Loucy (cell line): ENCODE results near the gene USP11.

Experiments used
- H2AFZ ChIP-seq: fragments of 200-600 bp; sonication (generic); 2 replicates; pipeline ENCODE4 v1.6.0; 2016; ENCODE audit warnings: antibody characterized with exemption, mild to moderate bottlenecking, low read length, moderate library complexity
- H3F3A ChIP-seq: fragments of 200-600 bp; 2 replicates; pipeline ENCODE4 v1.6.0; 2016; ENCODE audit warnings: antibody characterized with exemption, low read depth, mild to moderate bottlenecking
- H3K27me3 ChIP-seq: fragments of 200-600 bp; sonication (generic); 2 replicates; pipeline ENCODE4 v1.6.1; 2014; ENCODE audit warnings: low read length, mild to moderate bottlenecking; ENCODE audit not compliant: insufficient read depth, poor library complexity, severe bottlenecking
- H3K36me3 ChIP-seq: fragments of 200-600 bp; sonication (generic); 2 replicates; pipeline ENCODE4 v1.6.1; 2016; ENCODE audit warnings: low read length; ENCODE audit not compliant: insufficient read depth
- H3K4me1 ChIP-seq: fragments of 200-600 bp; sonication (generic); 2 replicates; pipeline ENCODE4 v1.5.1; 2014; ENCODE audit warnings: low read length, mild to moderate bottlenecking; ENCODE audit not compliant: insufficient read depth, poor library complexity, severe bottlenecking
- H3K4me2 ChIP-seq: fragments of 200-600 bp; sonication (generic); 2 replicates; pipeline ENCODE4 v1.6.0; 2014; ENCODE audit warnings: antibody characterized with exemption, low read length, low read depth, mild to moderate bottlenecking; ENCODE audit not compliant: poor library complexity, severe bottlenecking
- H3K4me3 ChIP-seq: fragments of 200-600 bp; sonication (generic); 2 replicates; pipeline ENCODE4 v1.5.1; 2014; ENCODE audit warnings: low read length, mild to moderate bottlenecking, mixed read lengths; ENCODE audit not compliant: poor library complexity, severe bottlenecking
- H3K79me2 ChIP-seq: fragments of 200-600 bp; sonication (generic); 2 replicates; pipeline ENCODE4 v1.6.1; 2014; ENCODE audit warnings: low read length; ENCODE audit not compliant: insufficient read depth
- H3K9ac ChIP-seq: fragments of 200-600 bp; sonication (generic); 2 replicates; pipeline ENCODE4 v1.6.0; 2014; ENCODE audit warnings: mild to moderate bottlenecking, low read depth, low read length, moderate library complexity; ENCODE audit not compliant: poor library complexity, severe bottlenecking
- H3K9me2 ChIP-seq: fragments of 200-600 bp; sonication (generic); replicated peaks from 2 replicates; pipeline ENCODE4 v1.6.1; 2016; ENCODE audit warnings: low read depth, low read length, mixed read lengths
- H3K9me3 ChIP-seq: fragments of 200-600 bp; sonication (generic); 2 replicates; pipeline ENCODE4 v1.6.1; 2014; ENCODE audit warnings: mild to moderate bottlenecking, antibody characterized with exemption, low read length, low read depth; ENCODE audit not compliant: insufficient read depth
- H4K20me1 ChIP-seq: fragments of 200-600 bp; sonication (generic); 2 replicates; pipeline ENCODE4 v1.6.0; 2014; ENCODE audit warnings: antibody characterized with exemption, low read length, mild to moderate bottlenecking; ENCODE audit not compliant: insufficient read depth, poor library complexity, severe bottlenecking
- CTCF ChIP-seq: fragments of 200-600 bp; sonication (generic); conservative IDR thresholded peaks from 2 replicates; pipeline ENCODE4 v1.5.1; 2014; ENCODE audit warnings: mild to moderate bottlenecking, antibody characterized with exemption, low read length
- EZH2phosphoT487 ChIP-seq: fragments of 200-600 bp; IDR thresholded peaks from 2 replicates; pipeline ENCODE4 v1.6.1; 2018; ENCODE audit warnings: antibody characterized with exemption, mild to moderate bottlenecking, moderate library complexity, borderline replicate concordance

Gene USP11

GRCh38 chrX:47206316-47206715 lies 26.5 kb upstream of the USP11 start:
- H2AFZ ChIP-seq, result no peak overlapping the region
- no peak overlapping the region for H3K9ac ChIP-seq
- no peaks in the 10 kb centered on the region for H3K79me2 ChIP-seq
- H3K4me3 ChIP-seq, result no peak overlapping the region
- no peak for TF ChIP-seq EZH2phosphoT487
- TF ChIP-seq CTCF, result no peak
- H4K20me1 ChIP-seq, result no peaks in the 10 kb centered on the region
- H3K27me3 ChIP-seq, result no peaks in the 10 kb centered on the region
- no peaks in the 10 kb centered on the region for H3K9me3 ChIP-seq
- no peaks in the 10 kb centered on the region for H3K4me1 ChIP-seq
- H3F3A ChIP-seq, result no peaks in the 10 kb centered on the region
- H3K36me3 ChIP-seq, result peaks cover 83% of the 10 kb centered on the region; the same call in 1 of the 2 replicates
- no peaks in the 10 kb centered on the region for H3K9me2 ChIP-seq
- H3K4me2 ChIP-seq, result no peak overlapping the region

- Histone ChIP-seq H3K4me3 (no peak overlapping the region), H3K36me3 (peaks cover 83% of the 10 kb centered on the region; the same call in 1 of the 2 replicates), H3K9me3 (no peaks in the 10 kb centered on the region), H3K9ac (no peak overlapping the region), H3K27me3 (no peaks in the 10 kb centered on the region), H3K4me2 (no peak overlapping the region), H3K9me2 (no peaks in the 10 kb centered on the region), H2AFZ (no peak overlapping the region), H4K20me1 (no peaks in the 10 kb centered on the region), H3K79me2 (no peaks in the 10 kb centered on the region), H3F3A (no peaks in the 10 kb centered on the region), H3K4me1 (no peaks in the 10 kb centered on the region)
- no peak for TF ChIP-seq CTCF
- TF ChIP-seq EZH2phosphoT487, result no peak
Observed at GRCh38 chrX:47208108-47208507, 24.7 kb upstream of the USP11 start.

- H3K36me3 ChIP-seq, result peaks cover 83% of the 10 kb centered on the region; the same call in 1 of the 2 replicates
- H3K9me3 ChIP-seq, result no peaks in the 10 kb centered on the region
- no peaks in the 10 kb centered on the region for H4K20me1 ChIP-seq
- H3F3A ChIP-seq, result no peaks in the 10 kb centered on the region
- H3K9me2 ChIP-seq, result no peaks in the 10 kb centered on the region
- TF ChIP-seq EZH2phosphoT487, result no peak
- no peak for TF ChIP-seq CTCF
- H3K79me2 ChIP-seq, result no peaks in the 10 kb centered on the region
- no peaks in the 10 kb centered on the region for H3K27me3 ChIP-seq
- no peak overlapping the region for H3K4me2 ChIP-seq
- H3K4me1 ChIP-seq, result no peaks in the 10 kb centered on the region
- no peak overlapping the region for H3K4me3 ChIP-seq
- H3K9ac ChIP-seq, result no peak overlapping the region
- no peak overlapping the region for H2AFZ ChIP-seq
Observed at GRCh38 chrX:47209508-47210238, 23.1 kb upstream of the USP11 start.
